AG08396 (cell line): Measurements from ENCODE around the gene ERF.

Source experiments
- DNase-seq: peaks from one replicate; pipeline ENCODE4 v3.0.0; 2012; ENCODE audit warnings: low spot score, mixed read lengths

Gene ERF

DNA sequence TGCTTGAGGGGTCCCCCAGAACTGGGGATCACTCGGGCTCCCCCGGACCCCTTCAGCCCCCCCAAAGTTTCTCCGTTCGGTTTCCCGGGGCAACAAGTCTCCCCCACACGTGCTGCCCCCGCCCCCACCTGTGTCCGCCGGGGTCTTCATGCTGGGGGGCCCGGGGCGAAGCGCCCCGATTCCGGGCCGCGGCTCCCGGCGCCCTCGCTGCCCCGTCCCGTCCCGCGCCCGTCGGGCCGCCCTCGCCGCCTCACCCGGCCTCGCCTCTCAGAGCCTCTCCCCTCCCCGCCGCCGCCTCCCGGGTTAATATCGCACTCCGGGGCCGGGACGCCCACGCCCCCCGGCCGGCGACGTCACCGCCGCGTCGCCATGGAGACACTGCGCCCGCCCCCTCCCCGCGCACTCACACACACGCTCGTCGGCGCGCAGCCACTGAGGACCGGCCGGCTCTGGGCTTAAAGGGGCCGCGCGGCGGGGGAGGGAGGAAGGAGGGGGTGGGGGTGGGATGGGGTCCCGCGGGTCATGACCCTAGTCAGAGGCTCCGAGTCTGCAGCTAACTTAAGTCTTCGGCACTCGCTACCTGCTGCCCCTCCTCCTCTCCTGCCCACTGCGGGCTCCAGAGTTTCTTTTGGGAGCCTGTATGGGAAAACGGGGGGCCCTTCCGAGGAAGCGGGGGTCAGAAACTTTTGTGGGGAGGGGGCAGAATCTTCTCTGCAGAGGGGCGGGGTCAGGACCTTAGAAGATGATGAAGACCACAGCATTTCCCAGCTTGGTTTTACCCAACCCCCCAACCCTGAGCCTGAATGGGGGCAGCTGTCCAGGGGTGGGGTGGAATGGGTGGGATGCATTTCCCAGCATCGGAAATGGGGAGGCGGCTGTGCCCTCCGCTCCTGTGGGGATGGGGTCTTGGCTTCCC lies at the start of gene ERF:
Gene ERF, minus strand, starts transcription at position 279 of the 916 bp plus-strand sequence. Its CDS starts 129 bp downstream, at position 150.
- peak; percentile 96 for DNase-seq

DNA sequence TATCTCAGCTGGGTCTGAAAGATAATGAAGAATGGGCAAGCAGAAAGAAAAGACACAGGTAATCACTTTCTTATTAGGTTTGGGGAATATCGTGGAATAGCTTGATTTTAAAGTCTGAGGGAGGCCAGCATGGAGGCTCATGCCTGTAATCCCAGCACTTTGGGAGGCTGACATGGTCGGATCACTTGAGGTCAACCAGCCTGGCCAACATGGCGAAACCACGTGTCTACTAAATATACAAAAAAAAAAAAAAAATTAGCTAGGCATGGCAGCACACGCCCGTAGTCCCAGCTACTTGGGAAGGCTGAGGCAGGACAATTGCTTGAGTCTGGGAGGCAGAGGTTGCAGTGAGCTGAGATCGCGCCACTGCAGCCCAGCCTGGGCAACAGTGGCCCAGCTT lies 48.9 kb upstream of the ERF start:
- no peak for DNase-seq

DNA sequence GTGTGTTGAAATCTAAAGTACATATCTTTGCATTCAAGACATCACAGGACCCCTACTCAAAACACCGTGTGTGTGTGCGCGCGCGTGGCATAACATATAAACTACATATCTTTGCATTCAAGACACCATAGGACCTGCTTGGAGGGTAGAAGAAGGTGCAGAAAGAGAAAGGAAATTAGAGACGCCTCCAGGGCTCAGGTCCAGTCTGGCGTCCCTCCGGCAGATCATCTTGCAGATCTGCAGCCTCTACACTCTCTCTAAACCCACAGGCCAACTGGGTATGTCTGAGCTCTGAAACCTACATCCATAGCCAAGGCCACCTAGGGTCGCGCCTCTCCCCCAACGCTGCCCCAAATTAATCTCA lies 48.2 kb upstream of the ERF start:
- no peak for DNase-seq

DNA sequence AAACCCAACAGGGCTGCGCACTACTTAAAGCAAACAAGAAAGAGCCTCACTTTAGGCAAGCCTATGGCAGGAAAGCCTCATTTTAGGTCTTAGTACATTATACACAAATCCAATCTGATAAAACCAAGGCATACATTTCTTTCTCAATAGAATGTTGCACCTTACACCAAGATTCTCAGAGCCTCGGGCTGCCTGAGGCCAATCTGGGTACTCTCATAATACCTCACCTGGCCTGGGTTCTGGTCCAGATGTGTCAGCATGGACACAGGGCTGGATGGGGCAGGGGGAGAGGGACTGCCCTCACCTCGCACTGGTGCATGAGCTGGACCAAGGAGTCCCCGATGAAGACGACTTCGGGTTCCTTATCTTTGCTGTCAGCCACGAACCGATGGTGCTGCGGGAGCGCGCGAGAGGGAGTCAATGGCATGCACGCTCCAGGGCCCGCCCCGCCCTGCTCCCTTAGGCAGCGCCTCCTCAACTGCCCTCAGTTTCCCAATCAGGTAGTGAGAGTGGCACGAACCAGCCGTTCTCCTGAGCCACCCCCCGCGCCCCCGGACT lies 46.8 kb upstream of the ERF start, which contains the start of gene PRR19:
Gene PRR19, plus strand, starts transcription at position 487 of the 558 bp plus-strand sequence. CDS start 7,453 bp downstream, outside the sequence.
- DNase-seq: no peak

DNA sequence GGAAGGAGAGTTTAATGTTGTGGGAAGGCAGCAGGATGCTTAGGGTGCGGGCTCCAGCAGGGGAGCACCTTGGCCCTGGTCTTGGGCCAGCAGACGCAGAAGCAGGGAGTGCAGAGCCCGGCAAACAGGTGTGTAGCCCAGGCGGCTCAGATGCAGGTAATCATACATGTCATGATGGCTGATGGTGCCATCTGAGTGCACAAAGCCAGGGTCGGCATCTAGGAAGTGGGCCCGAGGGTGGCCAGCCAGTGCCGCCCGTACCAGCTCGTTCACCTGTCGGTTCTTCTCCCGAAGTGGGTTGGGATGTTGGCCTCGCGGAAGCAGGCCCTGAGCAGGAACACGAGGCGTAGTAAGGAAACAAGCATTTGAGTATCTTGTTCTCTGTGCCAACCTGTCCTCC lies 42.1 kb upstream of the ERF start:
- DNase-seq: no peak

DNA sequence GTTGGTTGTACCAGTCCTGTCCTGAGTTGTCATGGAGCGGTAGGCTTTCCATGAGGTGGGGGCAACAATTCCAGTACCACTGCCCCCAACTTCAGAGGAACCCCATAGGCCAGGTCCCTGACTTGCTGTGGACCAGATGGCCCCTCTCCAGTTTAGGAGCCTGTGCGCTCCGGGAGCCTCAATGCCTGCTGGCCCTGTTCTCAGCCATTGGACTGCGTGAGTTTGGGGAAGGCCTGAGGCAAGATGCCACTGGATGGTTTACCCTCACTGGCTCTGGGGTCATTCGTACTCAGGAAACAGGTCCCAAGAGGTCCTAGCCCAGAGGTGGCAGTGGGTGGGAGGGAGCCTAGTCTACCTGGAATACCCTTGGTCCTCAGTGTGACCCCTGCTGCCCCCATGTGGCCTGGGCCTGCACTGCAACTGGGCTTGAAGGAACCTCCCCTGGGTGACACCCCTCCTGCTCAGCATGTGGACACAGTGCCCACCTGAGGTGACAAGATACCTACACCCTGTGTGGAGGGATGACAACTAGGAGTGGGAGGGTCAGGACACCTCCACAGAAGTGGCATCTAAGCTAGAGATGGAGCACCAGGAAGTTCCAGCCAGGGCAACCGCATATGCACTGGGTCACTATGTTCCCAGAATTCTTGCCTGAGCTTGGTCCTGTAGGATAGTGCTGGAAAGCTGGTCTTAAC lies 41.0 kb upstream of the ERF start:
- DNase-seq: peak; percentile 80

DNA sequence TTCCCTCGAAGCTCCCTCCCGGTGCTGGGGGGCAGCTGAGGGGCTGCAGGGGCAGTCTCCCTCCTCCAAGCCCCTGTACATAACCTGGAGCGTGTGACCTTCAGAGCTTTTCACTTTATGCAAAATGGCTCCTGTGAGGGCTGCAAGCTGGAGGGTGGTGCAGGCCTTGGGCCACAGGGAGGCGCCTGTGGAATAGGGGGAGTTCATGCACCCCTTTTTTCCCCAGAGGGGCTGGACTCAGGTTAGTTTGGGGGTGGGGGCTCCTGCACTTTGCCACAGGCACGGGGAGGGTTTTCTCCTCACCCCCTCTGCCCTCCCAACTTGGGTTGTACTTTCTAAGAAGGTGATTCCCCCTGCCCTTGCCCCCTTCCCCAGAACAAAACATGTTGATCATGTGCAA lies 40.4 kb upstream of the ERF start:
- no peak for DNase-seq

DNA sequence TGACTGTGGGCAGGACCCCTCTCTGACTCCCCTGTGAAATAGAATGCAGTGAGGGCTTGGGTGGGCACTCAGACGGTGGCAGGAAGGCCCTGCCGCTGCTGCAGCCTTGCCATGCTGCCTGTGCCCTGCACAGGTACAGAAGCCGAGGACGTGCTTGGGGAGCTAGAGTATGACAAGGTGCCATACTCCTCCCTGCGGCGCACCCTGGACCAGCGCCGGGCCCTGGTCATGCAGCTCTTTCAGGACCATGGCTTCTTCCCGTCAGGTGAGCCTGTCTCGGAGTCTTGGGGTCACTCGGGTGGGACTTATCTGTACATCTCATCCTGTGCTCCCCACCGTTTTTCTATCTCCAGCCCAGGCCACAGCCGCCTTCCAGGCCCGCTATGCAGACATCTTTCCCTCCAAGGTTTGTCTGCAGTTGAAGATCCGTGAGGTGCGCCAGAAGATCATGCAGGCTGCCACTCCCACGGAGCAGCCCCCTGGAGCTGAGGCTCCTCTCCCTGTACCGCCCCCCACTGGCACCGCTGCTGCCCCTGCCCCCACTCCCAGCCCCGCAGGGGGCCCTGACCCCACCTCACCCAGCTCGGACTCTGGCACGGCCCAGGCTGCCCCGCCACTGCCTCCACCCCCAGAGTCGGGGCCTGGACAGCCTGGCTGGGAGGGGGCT lies 39.7 kb upstream of the ERF start:
- DNase-seq: no peak

DNA sequence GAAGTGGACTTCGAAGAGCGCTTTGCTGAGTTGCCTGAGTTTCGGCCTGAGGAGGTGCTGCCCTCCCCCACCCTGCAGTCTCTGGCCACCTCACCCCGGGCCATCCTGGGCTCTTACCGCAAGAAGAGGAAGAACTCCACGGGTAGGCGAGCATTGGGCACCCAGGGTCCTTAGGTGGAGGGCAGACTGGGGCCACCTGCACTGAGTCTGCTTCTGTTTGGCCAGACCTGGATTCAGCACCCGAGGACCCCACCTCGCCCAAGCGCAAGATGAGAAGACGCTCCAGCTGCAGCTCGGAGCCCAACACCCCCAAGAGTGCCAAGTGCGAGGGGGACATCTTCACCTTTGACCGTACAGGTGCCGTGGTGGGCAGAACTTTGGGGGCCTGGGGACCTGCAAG lies 39.0 kb upstream of the ERF start:
- DNase-seq: no peak

DNA sequence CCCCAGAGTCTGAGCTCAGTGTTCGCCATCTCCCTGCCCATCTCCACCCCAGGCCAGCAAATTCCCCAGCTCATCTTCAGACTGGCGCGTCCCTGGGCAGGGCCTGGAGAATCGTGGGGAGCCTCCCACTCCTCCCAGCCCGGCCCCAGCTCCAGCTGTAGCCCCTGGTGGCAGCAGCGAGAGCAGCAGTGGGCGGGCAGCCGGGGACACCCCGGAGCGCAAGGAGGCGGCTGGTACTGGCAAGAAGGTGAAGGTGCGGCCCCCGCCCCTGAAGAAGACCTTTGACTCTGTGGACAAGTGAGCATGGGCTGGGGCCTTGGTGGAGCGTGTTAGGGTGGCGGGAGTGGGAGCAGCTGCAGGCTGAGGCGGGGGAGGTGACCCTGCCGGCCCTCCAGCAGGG lies 38.6 kb upstream of the ERF start:
- DNase-seq: no peak

DNA sequence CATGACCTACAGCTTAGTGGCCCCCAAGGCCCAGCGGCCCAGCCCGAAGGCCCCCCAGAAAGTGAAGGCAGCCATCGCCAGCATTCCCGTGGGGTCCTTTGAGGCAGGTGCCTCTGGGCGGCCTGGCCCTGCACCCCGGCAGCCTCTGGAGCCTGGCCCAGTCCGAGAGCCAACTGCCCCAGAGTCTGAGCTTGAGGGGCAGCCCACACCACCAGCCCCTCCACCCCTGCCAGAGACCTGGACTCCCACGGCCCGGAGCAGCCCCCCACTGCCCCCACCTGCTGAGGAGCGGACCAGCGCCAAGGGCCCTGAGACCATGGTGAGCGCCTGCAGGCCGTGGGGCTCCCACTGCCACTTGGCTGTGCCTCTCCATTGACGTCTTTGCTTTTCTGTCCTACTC lies 38.0 kb upstream of the ERF start:
- DNase-seq: no peak

DNA sequence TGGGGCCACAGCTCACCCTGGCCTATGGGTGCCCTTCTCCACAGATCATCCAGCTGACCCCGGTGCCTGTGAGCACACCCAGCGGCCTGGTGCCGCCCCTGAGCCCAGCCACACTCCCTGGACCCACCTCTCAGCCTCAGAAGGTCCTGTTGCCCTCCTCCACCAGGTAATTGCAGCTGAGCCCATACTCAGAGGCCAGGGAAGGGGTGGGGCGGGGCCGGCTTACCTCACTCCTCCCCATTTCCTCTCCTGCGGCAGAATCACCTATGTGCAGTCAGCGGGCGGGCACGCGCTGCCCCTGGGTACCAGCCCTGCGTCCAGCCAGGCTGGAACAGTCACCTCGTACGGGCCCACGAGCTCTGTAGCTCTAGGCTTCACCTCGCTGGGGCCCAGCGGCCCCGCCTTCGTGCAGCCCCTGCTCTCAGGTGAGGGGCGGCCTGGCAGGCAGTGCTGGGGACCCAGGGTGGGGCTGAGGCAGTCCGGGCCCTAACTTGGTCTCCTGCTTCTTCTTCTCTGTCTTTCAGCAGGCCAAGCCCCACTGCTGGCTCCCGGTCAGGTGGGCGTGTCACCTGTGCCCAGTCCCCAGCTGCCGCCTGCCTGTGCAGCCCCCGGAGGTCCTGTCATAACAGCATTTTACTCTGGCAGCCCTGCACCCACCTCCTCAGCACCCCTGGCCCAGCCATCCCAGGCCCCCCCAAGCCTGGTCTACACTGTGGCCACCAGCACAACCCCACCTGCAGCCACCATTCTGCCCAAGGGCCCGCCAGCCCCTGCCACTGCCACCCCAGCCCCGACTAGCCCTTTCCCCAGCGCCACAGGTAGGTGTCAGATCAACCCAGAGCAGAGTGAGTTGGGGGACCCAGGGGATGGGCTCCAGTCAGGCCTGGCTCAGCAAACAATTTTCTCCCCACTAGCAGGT lies 37.4 kb upstream of the ERF start:
- no peak for DNase-seq

DNA sequence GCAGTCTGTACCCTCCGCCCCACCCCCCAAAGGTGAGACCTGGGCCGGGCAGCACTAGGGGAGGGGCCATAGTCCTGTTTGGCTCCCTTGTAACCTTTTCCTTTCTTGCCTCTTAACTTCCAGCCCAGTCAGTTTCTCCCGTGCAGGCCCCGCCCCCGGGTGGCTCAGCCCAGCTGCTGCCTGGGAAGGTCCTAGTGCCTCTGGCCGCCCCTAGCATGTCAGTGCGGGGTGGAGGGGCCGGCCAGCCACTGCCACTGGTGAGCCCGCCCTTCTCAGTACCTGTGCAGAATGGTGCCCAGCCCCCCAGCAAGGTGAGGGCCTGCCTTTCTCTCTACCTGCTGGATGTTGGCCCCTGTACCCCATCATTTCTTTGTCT lies 36.5 kb upstream of the ERF start:
- no peak for DNase-seq

DNA sequence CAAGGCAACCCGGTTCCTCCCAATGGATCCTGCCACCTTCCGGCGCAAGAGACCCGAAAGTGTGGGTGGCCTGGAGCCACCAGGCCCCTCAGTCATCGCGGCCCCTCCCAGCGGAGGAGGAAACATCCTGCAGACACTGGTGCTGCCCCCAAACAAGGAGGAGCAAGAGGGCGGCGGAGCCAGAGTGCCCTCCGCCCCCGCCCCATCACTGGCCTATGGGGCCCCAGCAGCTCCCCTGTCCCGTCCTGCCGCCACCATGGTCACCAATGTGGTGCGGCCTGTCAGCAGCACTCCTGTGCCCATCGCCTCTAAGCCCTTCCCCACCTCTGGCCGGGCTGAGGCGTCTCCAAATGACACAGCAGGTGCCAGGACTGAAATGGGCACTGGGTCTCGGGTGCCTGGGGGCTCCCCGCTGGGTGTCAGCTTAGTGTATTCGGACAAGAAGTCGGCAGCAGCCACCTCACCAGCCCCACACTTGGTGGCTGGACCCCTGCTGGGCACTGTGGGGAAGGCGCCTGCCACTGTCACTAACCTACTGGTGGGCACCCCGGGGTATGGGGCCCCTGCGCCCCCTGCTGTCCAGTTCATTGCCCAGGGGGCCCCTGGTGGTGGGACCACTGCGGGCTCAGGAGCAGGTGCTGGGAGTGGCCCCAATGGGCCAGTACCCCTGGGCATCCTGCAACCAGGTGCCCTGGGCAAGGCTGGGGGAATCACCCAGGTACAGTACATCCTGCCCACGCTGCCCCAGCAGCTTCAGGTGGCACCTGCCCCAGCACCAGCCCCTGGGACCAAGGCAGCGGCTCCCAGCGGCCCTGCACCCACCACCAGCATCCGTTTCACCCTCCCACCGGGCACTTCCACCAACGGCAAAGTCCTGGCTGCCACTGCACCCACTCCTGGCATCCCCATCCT lies 35.9 kb upstream of the ERF start:
- peak; percentile 62 for DNase-seq

DNA sequence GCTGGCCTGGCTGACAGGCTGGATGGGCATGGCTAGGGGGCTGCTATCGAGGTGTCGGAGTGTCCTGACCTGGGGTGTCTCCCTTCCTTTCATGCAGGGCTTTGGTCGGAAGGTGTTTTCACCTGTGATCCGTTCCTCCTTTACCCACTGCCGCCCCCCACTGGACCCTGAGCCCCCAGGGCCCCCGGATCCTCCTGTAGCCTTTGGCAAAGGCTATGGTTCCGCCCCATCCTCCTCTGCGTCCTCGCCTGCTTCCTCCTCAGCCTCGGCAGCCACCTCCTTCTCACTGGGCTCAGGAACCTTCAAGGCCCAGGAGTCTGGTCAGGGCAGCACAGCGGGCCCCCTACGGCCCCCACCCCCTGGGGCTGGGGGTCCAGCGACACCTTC lies 35.2 kb upstream of the ERF start:
- no peak for DNase-seq

DNA sequence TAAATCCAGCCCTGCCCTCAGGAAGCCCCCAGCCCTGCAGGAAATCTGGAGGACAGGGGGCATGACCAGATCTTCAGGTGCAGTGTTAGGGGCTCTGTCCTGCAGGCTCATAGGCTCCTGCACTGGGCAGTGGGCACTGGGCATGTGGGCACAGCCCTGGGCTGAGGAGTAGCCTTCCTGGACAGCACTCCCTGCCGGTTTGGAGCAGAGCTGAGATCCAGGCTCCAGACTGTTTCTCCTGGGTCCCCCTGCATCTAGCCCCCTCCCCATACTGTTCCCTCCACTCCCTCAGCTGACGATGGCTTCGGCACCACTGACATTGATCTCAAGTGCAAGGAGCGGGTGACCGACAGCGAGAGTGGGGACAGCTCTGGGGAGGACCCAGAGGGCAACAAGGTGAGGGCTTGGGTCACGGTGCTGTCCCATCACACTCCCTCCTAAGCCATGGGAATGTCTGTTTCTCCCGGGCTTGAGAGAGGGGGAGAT lies 34.7 kb upstream of the ERF start:
- no peak for DNase-seq

DNA sequence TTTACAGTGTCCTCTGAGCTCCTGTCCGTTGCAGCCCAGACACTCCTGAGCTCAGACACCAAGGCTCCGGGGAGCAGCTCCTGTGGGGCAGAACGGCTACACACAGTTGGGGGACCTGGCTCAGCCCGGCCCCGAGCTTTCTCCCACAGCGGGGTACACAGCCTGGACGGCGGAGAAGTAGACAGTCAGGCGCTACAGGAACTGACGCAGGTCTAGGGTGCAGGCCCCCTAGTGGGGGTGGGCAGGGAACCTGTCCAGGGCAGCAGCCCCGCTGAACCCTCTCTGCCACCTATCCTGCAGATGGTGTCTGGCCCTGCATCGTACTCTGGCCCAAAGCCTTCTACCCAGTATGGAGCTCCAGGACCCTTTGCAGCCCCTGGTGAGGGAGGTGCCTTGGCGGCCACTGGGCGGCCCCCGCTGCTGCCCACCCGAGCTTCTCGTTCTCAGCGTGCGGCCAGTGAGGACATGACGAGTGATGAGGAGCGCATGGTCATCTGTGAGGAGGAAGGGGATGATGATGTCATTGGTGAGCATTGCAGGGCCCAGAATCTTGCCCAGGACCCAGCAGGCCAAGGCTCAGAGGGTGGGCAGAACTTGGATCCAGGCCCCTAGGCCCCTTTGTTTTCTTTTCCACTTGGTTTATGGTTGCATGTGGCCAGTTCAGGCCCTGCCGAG lies 34.1 kb upstream of the ERF start:
- no peak for DNase-seq

DNA sequence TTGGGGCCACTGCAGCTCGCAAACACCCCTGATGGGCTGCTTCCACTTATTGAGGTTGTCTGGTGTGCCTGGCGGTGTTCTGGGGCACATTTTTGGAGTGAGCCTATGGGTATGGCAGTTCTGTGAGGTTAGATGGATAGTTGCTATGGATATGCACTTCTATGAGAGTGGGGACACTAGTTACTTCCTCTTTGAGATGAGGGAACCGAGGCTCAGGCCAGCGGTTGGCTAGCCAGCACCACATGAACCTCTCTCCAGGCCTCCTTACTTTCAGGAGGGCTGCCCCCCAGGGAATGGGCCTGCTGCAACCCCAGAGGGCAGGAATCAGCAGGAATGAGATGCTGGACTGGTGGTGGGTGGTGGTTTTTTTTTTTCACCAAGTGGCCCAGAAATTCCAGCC lies 33.5 kb upstream of the ERF start:
- DNase-seq: no peak

DNA sequence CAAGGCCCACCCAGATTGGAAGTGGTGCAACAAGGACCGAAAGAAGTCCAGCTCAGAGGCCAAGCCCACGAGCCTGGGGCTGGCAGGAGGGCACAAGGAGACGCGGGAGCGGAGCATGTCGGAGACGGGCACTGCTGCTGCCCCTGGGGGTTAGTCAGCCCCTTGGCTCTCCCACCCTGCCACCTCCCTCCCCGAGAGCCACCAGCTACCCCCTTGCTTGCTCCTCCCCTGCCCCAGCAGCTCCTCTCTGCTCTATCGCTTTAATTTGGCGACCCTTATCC lies 32.8 kb upstream of the ERF start:
- DNase-seq: no peak
